Ascending aorta (tissue), 2 donors: ENCODE measurements around the gene IRX4. TPM values are rescaled to one million over a fixed set of nuclear protein-coding genes. Genes with fewer than 3 reads are reported as not detected.
A peak's percentile ranks its signal among the peaks of the same experiment; 100 is the strongest.

Experiments used
- DNase-seq, 2 donors: peaks; one replicate each; pipeline ENCODE4 v3.0.0-alpha.2; 2019; ENCODE audit warnings: low spot score in 2 of 2
- H3K27ac ChIP-seq, 2 donors: fragments of 200-600 bp; sonication (generic); one replicate each; pipeline ENCODE4 v1.5.1; 2016 to 2017; ENCODE audit warnings: mild to moderate bottlenecking in 1 of 2
- H3K27me3 ChIP-seq: fragments of 200-600 bp; sonication (generic); one replicate; pipeline ENCODE4 v1.5.1; 2017
- H3K36me3 ChIP-seq, 2 donors: fragments of 200-600 bp; sonication (generic); one replicate each; pipeline ENCODE4 v1.5.1; 2016
- H3K4me1 ChIP-seq, 2 donors: fragments of 200-600 bp; sonication (generic); one replicate each; pipeline ENCODE4 v1.5.1; 2016 to 2017; ENCODE audit warnings: mild to moderate bottlenecking in 1 of 2
- H3K4me3 ChIP-seq, 2 donors: fragments of 200-600 bp; sonication (generic); one replicate each; pipeline ENCODE4 v1.5.1; 2016 to 2017; ENCODE audit warnings: mild to moderate bottlenecking in 1 of 2
- H3K9me3 ChIP-seq, 2 donors: fragments of 200-600 bp; sonication (generic); one replicate each; pipeline ENCODE4 v1.5.1; 2016
- CTCF ChIP-seq, 3 experiments: fragments of 200-600 bp in 2 of 3; fragments of 450-650 bp in 1 of 3; sonication (generic) in 2 of 3; IDR thresholded peaks; one replicate each; pipeline ENCODE4 v1.5.1; 2016 to 2019; ENCODE audit warnings: antibody characterized with exemption in 3 of 3, mild to moderate bottlenecking in 1 of 3, moderate library complexity in 1 of 3
- intact Hi-C: fragments of 100-400 bp; cut with DNase I; formaldehyde crosslinking; loops from one replicate; pipeline ENCODE4 v1.15.1; 2023
- total RNA-seq: library from RNA; depleted of rRNA; stranded (reverse); fragments of >200 nt; gene quantifications from one replicate; pipeline ENCODE4 v1.1.0, GENCODE V29; 2016

Gene IRX4
- total RNA-seq, 1 donor from 2014 or later: not detected

DNA sequence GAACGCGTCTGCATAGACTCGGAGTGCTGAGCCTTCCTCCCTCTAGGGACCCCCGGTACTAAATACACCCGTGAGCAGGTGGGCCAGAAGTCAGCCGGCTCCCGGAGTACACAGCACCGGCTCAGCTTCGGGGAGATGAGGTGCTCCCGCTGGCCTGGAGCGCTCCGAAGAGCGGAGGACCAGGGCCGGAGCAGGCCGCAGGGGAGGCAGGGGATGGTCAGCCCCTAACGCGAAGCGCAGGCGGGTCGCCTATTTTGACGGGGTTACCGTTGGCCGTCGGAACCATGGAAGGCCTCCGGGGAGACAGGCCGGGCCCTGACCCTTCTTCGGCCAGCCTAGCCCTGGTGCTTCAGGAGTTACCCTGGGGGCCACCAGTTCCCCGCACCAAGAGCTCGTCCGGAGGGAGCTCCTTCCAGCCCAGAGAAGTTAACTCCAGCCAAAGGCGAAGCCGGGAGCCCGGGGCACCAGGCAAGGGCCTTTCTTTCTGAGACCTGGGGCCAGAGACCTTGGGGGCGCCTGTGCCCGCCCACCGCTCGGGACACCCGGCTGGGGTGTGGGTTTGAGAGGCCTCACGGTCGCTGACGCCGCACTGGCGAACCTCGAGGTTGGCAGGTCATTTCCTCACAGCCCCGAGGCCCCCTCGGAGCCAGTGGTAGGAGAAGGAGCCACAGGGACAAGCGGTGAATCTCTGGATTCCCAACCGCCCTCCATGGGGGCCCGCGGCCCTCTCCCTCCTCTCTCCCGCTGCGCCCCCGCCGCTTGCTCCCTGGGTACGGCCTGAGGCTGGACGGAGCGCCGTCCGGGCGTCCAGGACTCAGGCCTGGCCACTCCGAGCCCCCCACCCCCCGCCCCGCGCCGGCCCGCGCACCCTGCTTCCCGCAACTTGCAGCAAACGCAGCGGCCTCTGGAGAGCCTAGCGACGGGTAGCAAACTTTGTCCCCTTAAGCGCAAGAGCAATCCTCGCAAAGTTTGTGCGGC, 3.4 kb upstream of the IRX4 start:
- no peak for DNase-seq
- no peak for TF ChIP-seq CTCF (IDR thresholded peaks at IDR 0.05)
- Histone ChIP-seq H3K36me3 (no peaks in the 10 kb centered on the region), H3K27ac (no peak overlapping the region), H3K9me3 (no peaks in the 10 kb centered on the region), H3K4me1 (peaks cover 0 to 4% of the 10 kb centered on the region in 2 donors), H3K27me3 (peaks cover 46% of the 10 kb centered on the region), H3K4me3 (no peak overlapping the region)
- intact Hi-C loops: no loop called here

DNA sequence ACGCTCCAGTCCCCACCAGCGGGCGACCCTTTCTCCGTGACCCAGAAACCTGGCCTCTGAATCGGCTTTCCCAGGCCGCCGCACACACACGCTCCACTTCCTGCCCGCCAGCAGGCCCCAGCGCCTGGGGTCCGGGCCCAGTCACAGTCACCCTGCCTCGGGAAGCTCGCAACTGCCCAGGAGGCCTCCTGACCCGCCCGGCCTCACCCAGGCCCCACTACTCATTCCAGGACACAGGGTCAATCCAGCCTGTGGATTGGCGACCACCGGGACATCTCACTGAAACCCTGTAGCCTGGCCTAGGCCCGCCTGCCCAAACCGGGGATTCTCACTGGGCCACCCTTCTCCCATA, 2.7 kb upstream of the IRX4 start:
- peaks cover 0 to 4% of the 10 kb centered on the region in 2 donors for H3K4me1 ChIP-seq

GRCh38 chr5:1884678-1885403, 2.1 kb upstream of the IRX4 start:
- peaks cover 0 to 4% of the 10 kb centered on the region in 2 donors for H3K4me1 ChIP-seq
- H3K27ac ChIP-seq: no peak overlapping the region
- no peak for TF ChIP-seq CTCF (IDR thresholded peaks at IDR 0.05)
- H3K4me3 ChIP-seq: no peak overlapping the region
- no peaks in the 10 kb centered on the region for H3K9me3 ChIP-seq
- no peaks in the 10 kb centered on the region for H3K36me3 ChIP-seq
- intact Hi-C loops: no loop called here
- peaks cover 46% of the 10 kb centered on the region for H3K27me3 ChIP-seq
- DNase-seq: no peak

More for the DNA sequence above, 2.7 kb upstream of the IRX4 start:
- Histone ChIP-seq H3K27me3 (peaks cover 46% of the 10 kb centered on the region), H3K27ac (no peak overlapping the region), H3K36me3 (no peaks in the 10 kb centered on the region), H3K9me3 (no peaks in the 10 kb centered on the region), H3K4me3 (no peak overlapping the region)
- no peak for DNase-seq
- intact Hi-C loops: no loop called here
- TF ChIP-seq CTCF (IDR thresholded peaks at IDR 0.05): no peak

DNA sequence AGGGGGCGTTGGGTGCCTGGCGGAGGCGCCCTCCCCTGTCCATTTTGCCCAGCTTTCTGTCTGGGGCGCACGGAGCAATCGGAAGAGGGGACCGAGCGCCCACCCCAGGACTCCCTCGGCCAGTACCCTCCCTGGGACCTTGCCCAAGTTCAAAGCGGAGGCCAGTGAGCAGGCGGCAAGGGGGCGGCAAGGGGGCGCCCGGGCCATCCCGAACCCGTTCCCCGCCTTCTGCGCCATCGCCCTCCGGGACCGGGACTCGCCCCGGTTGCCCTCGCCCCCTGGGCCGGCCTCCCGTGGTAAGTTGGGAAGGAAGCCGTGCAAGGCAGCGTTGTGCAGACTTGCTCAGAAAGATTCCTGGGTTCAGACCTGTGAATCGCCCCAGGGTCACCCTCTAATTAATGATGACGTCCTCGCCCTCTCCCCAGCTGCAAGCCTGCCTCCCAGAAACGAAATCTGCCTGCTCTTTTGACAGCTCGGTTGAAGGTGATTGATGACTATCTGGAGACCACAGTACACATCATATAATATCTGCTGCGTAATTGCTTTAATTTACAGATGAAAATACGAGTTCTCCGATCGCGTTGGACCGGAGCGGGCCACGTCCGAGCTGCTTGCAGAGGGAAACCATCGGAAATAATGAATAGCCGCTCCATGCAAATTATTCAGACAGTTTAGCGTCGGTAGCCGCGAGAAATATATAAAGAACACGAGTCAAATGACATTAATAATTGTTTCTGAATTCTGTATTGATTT, 1.4 kb upstream of the IRX4 start:
- peak overlapping the region in 1 of 2 donors; percentile 50 for H3K4me3 ChIP-seq
- intact Hi-C loops: no loop called here
- no peak for DNase-seq

More for the DNA sequence above, 1.4 kb upstream of the IRX4 start:
- no peaks in the 10 kb centered on the region for H3K36me3 ChIP-seq
- peaks cover 0 to 4% of the 10 kb centered on the region in 2 donors for H3K4me1 ChIP-seq
- TF ChIP-seq CTCF (IDR thresholded peaks at IDR 0.05): no peak
- H3K9me3 ChIP-seq: no peaks in the 10 kb centered on the region
- no peak overlapping the region for H3K27ac ChIP-seq
- peaks cover 46% of the 10 kb centered on the region for H3K27me3 ChIP-seq
